Upper lobe of left lung (tissue), 4 donors: ENCODE results near the gene RILPL1.

Experiments used
- CTCF ChIP-seq, 6 experiments: fragments of 450-650 bp in 4 of 6; fragments of 200-600 bp in 2 of 6; sonication (generic) in 2 of 6; IDR thresholded peaks; one replicate each; pipeline ENCODE4 v1.5.1; 2016 to 2019; ENCODE audit warnings: antibody characterized with exemption in 6 of 6
- POLR2A ChIP-seq, 4 donors: fragments of 450-650 bp; IDR thresholded peaks; one replicate each; pipeline ENCODE4 v1.5.1; 2016 to 2017; ENCODE audit warnings: antibody characterized with exemption in 4 of 4, mild to moderate bottlenecking in 2 of 4

- no peak for TF ChIP-seq POLR2A (IDR thresholded peaks at IDR 0.05)
- no peak for TF ChIP-seq CTCF (IDR thresholded peaks at IDR 0.05)
Observed at GRCh38 chr12:123427036-123427769, 106.3 kb downstream of the RILPL1 start.
